GM21447 (cell line): ENCODE measurements around the gene SLC1A3.
"Not testable (repeated sequence)": the region's sequence is repeated elsewhere in the genome, so short reads cannot be mapped to it uniquely, and the experiment has no call there.

Experiments
- ATAC-seq: cut with Tn5 transposase; IDR thresholded peaks from one replicate; pipeline ENCODE4 v1.9.1; 2021; ENCODE audit not compliant: unreplicated experiment

The SLC1A3 gene

DNA sequence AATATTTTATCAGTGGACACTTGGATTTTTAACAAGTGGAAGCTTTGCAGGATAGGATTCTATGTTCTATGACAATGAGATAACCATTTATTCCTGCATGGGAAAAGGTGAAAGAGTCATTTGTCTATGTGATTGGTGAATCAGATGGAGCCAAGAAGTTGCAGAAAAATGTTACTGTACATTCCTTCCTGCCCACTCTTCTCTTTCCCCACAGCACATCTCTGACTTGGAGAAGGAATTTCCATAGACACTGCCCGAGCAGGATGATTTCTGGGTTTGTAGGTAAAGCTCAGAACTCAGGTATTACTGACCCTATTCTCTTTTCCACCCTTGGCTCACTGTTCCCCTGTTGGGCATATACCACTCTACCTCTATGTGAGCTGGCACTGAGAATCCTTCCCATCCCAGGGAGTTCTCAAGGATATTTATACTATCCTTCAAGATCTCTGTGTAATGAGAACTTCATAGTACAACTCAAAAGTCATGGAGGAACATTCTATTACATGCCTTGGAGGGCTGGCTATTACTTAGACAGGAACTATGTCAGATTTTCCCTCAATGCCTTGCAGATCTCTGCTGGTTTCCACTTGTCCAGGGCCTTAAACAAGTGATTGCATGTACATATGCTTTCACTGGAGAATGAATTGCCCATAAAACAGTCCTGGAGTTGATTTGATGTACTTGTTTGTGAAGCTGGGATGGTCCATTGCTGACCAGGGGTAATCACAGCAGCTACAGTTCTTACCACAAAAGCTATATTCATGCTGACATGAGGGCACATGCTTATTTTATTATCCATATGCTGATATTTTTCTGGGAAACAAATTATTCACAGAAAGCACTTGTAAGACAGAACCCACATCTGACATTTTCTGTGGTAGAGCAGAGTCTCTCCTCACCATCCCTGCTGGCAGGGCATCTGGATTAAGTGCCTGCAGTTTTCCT, 24.1 kb downstream of the SLC1A3 start:
- no peak for ATAC-seq

DNA sequence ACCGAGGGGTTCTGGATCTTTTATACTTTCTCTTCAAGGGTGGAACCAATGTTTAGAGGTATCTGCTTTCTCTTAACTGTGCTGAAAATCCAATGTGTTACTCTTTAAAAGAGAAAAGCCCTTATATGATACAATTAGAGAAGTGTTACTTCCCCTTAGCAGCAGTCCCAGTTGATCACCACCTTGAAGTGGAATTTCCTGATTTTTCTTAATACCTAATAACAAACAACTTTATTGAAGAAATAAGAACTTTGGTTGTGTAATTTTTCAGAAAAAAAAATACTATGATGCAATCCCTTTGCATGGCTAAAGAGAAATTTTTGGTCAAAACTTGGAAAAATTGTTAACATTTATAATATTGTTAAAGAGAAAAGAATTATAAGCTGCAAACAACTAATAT, 24.7 kb downstream of the SLC1A3 start:
- no peak for ATAC-seq

DNA sequence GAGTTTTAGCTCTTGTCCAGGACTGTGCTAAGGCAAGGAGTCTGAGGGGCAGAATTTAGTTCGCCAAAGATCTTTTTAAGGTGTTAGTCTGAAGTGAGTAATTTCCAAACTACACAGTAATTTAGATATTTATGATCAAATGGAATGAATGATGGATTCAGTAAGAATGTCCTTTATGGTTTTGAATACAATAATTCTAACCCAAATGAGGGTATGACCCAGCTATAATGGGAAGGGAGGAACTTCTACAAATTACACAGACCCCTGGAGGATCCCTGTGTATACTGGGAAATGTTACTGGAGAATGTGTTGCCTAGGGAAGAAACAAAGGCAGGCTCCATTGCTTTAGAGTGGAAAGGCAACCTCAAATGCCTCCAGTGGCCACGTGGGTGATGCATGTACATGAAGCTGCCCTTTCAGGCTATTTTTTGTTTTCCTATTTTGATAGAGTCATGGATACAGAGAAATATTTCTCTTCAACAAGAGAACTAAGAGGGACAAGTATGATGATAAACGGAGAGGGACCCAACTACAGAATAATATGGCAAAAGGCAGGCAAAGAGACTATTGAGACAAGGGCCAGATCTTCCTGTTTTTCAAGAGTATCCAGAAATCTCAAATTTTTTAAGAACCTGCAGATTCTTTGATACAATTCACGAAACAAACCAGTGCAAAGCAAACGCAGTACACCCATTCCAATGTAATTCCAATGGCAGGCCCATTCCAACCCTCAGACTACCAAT, 25.4 kb downstream of the SLC1A3 start:
- ATAC-seq = no peak

DNA sequence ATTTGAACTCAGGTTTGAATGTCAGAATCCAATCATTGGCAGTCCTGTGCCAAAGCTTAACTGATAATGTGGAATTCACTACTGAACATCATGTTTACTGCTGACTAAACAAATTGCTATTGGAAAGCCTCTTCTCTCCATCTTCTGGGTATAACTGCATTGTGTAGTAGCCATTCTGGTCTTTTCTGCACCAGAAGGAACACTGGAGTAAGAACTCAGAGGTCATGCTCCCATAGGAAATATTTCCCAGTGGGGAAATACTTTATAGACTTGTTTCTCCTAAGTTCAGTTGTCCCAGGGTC, 25.9 kb downstream of the SLC1A3 start:
- ATAC-seq = no peak

DNA sequence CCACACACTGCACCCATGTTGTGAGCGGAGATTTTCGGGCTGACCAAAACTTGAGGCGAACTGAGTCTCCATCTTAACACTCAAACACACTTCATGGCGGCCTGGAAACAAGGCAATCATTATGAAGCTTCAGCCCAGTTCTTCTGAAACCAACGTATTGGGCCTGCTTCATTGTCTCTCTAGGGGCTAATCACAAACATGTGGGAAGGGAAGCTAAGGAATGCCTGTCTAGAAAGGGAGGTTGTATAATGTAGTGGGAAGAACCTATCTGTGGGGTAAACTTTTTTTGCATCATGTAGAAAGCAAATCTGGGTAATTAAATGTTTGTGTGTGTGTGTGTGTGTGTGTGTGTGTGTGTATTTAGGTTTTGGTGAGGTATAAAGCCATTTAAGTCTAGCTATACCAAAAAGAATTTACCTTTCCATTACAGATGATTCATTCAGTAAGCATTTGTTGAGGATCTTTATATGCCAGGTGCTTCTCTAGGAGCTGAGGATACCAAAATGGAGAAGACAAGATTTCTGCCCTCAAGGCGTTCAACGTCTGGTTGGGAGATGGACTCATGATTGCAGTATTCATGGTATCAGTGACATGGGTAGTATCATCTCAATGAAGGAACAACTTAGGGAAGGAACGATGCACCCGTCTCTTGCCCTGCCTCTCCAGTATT, 29.4 kb downstream of the SLC1A3 start:
- ATAC-seq = no peak

DNA sequence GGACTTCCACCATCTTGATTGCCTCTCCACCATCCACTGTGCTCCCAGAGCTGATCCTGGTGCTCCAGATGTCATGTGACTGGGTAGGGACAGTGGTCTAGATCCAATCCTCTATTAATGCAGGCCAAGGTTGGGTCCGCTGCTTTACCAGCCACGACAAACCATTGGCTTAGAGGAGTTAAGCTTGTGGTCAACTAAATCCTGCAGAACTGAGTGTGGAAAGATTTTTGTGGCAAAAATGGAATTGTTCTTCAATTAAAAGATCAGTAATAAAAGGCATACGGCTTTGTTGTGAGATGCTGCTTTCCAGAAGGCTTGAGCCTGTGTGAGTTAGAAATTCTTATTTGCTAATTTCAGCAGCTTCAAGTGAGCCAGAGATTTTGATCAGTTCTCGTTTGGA, 30.7 kb downstream of the SLC1A3 start:
- ATAC-seq = no peak

DNA sequence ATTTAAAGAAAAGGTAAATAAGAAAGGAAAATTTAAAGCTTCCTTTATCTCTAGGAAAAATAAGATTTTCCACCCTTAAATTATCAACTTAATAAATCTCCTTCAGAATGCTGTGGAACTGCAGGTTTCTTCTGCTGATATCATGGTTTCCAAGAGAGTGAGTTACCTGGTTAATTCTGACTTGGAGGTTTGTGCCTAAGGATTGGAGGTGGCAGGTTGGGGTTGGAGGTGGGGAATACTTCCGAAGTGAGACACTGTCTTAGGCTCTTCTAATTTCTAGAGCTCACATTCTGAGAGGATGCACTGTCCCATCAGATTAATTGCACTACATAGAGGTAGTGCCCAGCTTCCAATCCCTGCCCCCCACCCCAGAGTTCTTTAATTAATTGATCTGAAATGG, 31.1 kb downstream of the SLC1A3 start:
- ATAC-seq = no peak

DNA sequence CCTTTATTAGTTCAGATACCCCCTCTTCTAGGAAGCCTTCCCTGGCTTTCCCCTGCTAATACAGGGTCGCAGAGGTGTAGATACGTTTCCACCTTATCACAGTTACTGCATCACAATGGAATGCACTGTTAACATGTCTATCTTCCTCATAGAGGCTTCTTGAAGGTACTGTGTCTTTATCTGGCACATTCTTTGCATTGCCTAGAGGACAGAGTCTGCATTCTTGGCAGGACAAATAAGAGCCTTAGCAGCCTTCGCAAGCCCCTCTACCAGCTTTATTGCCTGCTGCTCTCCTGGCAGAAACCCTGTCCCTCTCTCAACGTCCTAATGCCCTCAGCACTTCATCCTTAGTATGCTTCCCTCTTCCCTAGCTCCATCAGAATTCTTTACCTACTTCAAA, 31.6 kb downstream of the SLC1A3 start:
- ATAC-seq = no peak

DNA sequence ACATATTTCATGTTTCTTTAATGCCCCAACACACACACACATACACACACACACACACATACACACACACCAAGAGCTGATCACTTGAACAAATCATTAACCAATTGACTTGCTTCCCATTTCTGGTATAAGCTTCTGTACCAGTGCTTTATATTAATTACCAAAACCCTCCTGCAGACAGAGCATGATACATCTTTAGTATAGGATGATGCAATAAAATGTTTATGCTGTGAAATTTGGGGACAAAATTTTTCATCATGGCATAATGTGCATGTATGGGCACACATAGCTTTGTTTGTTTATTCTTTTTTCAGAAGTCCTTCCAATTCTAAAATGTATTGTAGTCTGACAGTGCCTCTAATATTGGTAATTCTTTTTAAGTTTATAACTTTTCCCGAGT, 34.5 kb downstream of the SLC1A3 start:
- no peak for ATAC-seq

DNA sequence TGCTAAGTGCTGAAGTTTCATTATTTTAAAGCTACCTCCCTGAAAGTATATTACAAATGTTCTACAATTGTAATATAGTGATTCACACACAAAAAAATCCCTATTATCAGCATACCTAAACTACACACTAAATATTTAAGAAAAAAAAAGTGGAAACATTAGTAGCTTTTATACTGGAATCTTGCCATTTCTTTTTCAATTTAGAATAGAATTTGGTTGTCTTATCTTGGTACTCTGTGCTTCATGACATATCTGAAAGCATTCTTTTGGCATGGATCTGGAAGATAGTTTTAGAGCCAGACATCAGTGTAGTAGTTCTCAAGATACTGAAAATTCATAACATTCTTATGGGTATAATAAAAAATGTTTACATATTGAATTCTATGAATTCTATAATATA, 35.0 kb downstream of the SLC1A3 start:
- ATAC-seq = no peak

DNA sequence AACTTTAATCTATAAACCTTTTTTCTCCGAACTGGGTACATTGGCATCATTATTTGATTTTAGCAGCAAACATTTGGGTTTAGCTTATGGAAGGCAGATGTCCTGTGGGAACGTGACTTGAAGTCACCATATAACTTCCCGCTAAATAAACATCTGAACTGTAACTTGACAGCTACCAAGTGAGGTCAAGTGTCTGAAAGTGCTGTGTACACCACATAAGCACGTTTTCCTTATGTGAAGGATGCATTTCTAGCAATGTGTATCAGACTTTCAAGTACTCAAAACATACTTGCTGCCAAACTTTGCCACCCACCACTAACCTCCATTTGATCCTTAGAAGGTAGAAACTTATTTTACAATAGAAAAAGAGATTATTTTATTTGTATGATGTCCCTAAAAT, 35.7 kb downstream of the SLC1A3 start:
- no peak for ATAC-seq

DNA sequence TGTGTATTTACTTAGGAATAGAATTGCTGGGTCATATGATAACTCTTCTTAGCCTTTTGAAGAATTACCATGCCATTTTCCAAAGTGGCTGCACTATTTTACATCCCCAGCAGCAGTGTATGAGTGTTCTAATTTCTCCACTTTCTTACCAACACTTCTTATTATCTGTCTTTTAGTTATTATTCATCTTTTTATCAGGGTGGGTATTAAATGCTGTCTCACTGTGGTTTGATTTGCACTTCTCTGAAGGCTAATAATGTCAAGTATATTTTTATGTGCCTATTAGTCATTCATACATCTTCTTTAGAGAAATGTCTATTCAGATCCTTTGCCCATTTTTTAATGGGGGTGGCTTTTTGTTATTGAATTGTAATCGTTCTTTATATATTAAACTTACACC, 36.8 kb downstream of the SLC1A3 start:
- no peak for ATAC-seq

DNA sequence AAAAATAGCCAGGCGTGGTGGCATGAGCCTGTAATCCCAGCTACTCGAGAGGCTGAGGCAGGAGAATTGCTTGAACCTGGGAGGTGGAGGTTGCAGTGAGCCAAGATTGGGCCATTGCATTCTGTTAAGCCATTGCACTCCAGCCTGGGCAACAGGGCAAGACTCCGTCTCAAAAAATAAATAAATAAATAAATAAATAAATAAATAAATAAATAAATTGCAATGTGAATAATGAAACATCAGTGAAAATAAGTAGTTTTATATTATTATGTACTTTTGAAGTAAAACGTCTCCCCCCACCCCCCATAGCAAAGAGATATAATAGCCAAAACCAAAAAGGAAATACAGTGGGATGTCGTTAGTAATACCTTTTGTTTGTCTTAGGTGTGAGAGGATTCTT, 37.4 kb downstream of the SLC1A3 start:
- ATAC-seq = not testable (repeated sequence)

DNA sequence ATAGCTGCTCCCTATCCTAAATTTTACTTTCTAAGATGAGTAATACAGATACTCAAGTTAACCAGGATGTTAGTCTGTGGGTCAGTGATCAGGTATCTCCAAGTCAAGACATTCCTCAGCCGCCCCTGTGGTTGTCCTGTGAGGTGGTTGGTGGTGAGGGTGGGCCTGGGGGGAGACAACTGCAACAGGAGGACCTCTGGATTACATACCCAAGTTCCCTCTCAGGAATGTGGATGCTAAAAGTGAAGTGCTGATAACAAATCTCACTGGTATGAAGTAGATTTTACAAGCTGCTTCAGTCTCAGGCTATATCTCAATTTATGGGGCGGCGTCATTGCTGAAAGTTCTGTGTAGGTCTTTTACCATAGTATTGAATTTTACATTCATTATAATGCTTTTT, 38.3 kb downstream of the SLC1A3 start:
- ATAC-seq = no peak

DNA sequence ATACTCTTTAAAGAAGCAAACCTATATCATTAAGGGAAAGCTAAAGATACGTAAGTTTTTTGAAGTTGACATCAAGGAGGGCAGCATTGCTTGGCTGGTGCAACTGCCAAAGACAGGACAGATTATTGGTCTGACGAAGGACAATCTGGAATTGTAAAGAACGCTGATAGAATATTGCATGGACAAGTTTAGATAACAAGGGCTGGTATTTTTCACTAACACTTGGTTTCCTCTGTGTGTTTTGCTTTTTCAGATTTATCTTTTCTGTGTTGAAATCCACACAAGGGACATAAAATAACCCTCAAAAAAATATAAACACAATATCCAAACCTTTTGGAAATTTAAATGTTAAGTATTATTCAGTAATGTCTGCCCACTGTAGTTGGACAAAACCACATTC, 39.7 kb downstream of the SLC1A3 start:
- no peak for ATAC-seq

DNA sequence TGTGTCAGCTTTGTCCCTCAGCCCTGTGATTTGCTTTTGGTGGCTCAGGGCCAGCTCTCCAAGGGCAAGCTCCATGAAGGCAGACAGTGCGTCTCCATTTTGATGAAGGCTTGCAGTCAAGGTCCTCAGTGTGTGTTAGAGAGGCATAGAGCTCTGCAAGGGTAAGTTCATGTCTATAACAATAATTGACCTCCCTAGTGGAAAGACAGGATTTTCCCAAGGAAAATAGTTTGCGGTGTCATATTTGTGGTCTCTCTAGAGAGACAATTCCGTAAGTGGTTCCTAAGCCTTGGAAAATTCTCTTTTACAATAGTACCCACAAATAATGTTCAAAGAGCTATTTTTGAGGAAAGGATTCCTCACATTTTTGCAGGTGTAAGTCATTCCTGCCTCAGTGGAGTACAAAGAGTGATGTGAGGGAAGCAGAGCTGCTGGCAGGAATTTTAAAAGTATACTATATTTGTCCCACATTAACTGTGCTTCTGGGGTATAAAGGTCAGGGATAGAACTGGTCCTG, 40.2 kb downstream of the SLC1A3 start:
- no peak for ATAC-seq

DNA sequence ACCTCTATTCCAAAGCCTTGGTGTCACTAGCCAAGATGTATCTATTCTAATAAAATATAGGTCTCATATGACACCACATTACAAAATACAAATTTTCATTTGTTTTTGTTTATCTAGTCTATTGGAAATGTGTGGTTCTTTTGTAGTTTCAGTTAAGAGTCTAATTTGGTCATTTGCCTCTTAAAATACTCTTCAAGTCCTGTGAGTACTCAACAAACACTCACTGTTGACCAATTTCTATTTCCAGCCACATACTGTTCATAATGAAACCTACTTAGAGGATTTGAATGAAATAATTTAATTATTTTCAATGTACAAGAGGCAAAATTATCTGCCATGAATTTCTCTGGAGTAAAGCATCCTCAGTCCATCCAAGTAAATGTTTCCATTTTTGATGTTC, 40.6 kb downstream of the SLC1A3 start:
- no peak for ATAC-seq

DNA sequence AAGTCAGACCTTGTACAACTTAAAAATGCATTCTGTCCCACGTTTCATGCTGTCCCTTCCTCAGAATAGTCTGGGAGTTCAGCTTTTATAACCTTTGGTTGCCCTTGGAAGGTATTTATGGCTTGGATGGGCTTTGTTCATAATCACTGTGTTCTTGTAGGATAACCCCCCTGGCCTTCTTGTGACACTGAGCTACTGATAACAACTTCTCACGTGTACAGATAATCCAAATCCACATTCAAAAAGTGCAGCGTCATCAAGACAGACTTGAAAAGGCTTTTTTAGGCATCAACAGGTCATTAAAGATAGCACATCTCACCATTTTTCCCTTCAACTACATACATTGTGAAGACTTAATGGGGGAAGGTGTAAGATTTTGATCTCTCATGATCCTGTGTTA, 42.0 kb downstream of the SLC1A3 start:
- no peak for ATAC-seq

DNA sequence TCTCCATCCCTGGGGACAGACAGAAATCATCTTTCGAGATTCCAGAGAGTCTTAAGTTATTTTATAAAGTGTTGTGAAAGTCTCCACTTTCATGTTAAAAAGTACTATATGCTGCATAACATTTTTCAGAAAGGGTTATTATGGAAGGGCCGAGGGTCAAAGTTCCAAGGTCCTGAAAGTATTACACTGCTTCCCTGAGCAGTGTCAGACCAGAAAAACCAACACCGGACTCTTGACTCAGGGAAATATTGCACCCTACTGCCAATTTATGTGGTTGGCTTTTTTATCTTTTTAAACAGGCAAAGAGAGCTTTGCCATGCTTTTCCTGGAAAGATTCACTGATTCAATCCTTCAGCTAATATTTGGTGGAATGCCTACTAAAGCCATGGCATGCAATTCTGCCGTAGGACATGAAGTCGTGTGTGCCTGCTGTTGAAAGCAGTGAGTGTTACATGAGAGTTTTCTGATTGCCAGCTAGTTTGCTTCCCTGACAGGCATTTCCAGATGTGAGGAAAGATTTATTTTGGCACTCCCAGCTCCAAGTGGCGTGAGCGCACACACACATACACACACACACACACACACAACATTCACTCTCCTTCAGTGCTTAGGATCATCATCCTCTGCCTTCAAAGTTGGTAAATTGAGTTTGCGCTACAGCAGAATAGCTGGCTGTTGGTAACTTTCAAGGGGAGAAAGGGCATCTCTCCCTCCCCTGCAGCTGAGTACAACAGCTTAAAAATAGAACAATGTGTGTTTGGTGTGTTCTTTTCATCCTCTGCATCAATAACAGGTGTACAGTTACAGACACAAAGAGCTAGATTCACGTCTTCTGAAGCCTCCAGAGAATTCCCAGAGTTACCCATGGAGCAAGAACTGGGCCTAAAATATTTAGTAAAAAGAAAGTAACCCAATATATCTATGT, 45.6 kb downstream of the SLC1A3 start:
- ATAC-seq = no peak

DNA sequence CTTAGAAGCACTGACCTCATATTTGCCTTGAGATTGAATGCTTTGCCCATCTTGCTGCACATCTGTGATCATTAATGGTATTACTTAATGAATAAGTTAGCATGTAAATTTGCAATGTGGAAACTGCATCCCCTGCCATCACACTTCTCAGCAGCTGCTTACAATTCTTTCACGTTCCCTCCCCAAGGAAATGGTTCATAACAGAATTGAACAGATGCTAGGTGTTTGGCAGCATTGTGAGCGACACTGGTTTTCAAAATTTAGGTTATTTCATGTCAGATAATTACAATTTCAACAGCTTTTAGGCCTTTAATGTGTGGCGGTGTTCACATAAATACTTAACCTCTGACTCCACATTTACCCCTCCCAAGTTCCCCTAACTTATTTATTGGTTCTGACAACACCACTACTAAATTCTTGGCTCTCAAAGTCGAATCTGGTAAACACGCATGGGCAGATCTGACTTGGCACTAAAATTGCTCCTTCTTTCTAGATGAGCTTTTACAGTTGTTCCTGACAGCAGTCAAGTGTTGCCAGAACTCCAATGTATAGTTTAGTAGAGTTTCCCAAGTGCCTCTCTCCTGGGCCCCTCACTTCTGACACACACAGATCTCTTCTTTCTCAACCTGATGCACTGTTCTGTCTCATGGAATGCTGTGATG, 46.8 kb downstream of the SLC1A3 start:
- no peak for ATAC-seq
